Measurements from ENCODE around the gene ELAVL4. TPM values are rescaled to one million over a fixed set of nuclear protein-coding genes. Genes with fewer than 3 reads are reported as not detected.

The ELAVL4 gene
- total RNA-seq, 2 experiments from 2014 or later: not detected

DNA sequence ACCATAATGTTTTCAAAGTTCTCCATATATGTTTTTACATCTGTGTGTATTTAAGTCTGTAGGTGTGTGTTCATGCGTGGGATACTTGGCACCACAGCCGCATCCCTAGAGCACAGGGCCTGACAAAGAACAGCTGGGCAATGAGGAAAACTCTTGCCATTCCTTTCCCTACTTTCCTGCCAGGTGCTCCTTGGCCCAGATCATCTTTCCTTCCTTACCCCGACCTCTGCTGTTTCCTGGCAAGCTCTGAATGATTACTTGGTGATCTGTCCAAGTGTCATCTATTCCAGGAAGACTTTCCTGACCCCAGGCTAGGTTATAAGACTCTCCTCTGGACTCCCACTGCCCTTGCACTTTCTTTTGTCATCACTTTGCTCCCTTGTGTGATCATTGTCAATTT is 123.6 kb downstream of the ELAVL4 start:
- Mint-ChIP-seq H3K36me3 (no peaks in the 10 kb centered on the region), H3K27ac (no peak overlapping the region), H3K9me3 (peaks cover 9% of the 10 kb centered on the region), H3K4me3 (no peak overlapping the region), H3K4me1 (no peaks in the 10 kb centered on the region), H3K27me3 (no peaks in the 10 kb centered on the region)
- DNase-seq: no peak

DNA sequence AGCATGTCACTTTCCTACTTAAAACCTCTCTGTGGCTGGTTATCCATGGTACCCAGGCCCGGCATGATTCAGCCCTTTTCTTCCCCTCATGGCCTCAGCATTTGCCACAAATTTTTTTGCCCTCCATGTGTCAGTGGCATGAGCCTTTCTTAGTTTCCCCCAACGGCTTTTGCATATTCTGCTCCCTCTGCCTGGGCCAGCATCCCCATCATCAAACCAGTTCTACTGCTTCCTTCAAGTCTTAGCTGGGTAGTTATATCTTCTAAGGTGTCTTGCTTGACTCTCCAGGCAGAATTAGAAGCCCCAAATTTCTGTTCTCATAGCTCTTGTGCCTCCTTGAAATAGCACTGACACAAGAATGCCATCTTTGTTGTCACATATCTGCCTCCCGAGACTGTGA is 127.9 kb downstream of the ELAVL4 start:
- Mint-ChIP-seq H3K27ac (no peak overlapping the region), H3K4me1 (no peaks in the 10 kb centered on the region)
- no peak for DNase-seq

DNA sequence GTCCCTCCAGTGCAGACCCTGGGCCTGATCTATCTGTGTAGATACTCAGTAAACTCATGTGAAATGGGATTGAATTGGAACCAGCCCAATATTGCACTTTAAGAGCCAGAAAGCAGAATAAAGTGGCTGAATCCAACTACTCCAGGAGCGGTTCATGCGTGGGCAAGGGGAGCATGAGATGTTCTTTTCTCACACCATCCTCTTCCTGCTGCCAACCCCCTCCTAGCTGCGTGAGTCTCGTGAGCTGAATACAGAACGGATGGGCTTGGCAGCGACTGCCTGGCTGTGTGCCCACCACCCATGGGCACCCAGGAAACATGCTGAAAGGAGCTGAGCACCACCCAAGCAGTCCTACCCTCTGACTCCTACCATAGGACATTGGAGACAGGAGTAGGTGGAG is 128.3 kb downstream of the ELAVL4 start:
- no peak for DNase-seq
- peaks cover 17% of the 10 kb centered on the region for H3K9me3 Mint-ChIP-seq
- no peaks in the 10 kb centered on the region for H3K4me1 Mint-ChIP-seq
- H3K36me3 Mint-ChIP-seq: no peaks in the 10 kb centered on the region
- H3K27me3 Mint-ChIP-seq: no peaks in the 10 kb centered on the region
- H3K27ac Mint-ChIP-seq: no peak overlapping the region
- no peak overlapping the region for H3K4me3 Mint-ChIP-seq

More for the DNA sequence above, 127.9 kb downstream of the ELAVL4 start:
- Mint-ChIP-seq H3K27me3 (no peaks in the 10 kb centered on the region), H3K36me3 (no peaks in the 10 kb centered on the region), H3K4me3 (no peak overlapping the region), H3K9me3 (peaks cover 13% of the 10 kb centered on the region)

DNA sequence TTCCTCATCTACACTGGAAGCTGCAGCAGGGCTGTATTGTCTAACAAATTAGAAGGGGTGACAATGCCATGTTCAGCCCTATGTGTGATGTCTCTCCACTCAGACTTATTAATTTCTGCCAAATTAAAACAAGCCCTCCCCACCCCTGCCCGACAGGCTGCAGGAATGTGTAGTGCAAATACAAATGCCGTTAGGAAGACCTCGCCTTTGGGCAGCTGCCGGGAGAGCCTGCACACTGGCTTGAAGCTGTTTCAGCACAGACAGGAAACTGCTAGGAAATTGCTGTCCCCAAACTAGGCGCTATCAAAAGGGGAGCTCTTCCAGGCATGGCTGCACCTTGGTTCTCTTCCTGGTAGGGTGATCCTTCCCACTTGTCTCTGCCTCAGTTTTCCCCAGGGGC is 135.2 kb downstream of the ELAVL4 start:
- H3K4me3 Mint-ChIP-seq: no peak overlapping the region
- no peak overlapping the region for H3K27ac Mint-ChIP-seq
- H3K27me3 Mint-ChIP-seq: peaks cover 7% of the 10 kb centered on the region
- H3K4me1 Mint-ChIP-seq: no peaks in the 10 kb centered on the region
- DNase-seq: no peak
- no peaks in the 10 kb centered on the region for H3K36me3 Mint-ChIP-seq
- H3K9me3 Mint-ChIP-seq: peaks cover 10% of the 10 kb centered on the region

DNA sequence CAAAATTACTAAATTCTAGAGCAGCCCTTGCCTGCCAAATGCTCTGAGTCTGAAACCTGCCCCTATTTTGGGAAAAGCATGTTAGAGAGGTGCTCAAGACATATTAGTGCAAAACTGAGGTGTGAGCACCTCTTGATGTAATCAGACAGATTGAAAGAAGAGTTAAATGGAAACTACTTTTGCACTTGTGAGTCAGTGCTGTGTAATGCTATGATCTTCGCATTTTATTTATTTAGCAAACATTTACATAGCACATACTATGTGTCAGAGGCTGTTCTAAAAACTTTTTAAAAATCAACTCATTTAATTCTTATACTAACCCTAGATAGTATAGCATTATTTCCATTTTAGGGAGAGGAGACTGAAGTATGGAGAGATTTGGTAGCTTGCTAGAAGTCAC is 138.1 kb downstream of the ELAVL4 start:
- peaks cover 4% of the 10 kb centered on the region for H3K9me3 Mint-ChIP-seq
- no peaks in the 10 kb centered on the region for H3K36me3 Mint-ChIP-seq
- no peak overlapping the region for H3K4me3 Mint-ChIP-seq
- no peaks in the 10 kb centered on the region for H3K4me1 Mint-ChIP-seq
- H3K27me3 Mint-ChIP-seq: peaks cover 19% of the 10 kb centered on the region
- no peak for DNase-seq
- no peak overlapping the region for H3K27ac Mint-ChIP-seq

DNA sequence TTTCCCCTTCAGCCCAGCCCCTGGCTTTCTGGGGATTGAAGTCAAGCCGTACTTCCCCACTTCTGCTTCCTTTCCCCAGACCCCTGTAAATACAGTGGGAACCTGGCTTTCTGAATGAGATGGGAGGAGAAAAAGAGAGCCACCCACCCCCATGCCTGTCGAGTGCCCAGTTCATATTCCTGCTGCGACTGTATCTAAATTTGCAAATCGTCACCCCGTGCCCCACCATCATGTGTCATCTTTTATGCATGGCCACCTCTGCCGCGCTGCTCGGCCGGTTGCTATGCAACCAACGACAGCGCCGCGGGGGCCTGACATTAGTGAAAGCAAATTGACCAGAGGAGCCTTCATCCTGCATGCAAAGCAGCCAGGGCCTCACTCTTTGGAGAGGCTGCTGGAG is 143.0 kb downstream of the ELAVL4 start:
- H3K27ac Mint-ChIP-seq: no peak overlapping the region
- no peaks in the 10 kb centered on the region for H3K4me1 Mint-ChIP-seq
- H3K27me3 Mint-ChIP-seq: peaks cover 24% of the 10 kb centered on the region
- no peaks in the 10 kb centered on the region for H3K36me3 Mint-ChIP-seq
- no peak overlapping the region for H3K4me3 Mint-ChIP-seq
- DNase-seq: no peak
- no peaks in the 10 kb centered on the region for H3K9me3 Mint-ChIP-seq

DNA sequence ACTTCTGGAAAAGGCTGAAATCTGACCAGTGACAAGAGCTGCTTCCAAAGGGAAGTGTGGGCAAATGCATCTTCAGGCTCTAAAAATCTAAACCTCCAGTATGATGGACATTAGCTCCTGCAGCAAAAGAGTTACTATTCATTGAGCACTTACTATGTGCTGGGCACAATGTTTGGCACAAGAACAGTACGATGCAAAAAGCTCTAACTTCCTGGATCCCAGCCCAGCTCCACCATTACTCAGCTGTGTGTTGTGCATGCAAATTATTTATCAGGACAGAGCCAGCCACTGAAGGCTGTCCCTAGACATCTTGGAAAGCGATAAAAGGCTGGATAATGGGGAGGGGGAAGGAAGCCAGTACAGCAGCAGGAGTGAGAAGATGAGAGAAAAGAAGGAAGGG is 143.5 kb downstream of the ELAVL4 start:
- H3K4me1 Mint-ChIP-seq: no peaks in the 10 kb centered on the region
- no peaks in the 10 kb centered on the region for H3K9me3 Mint-ChIP-seq
- no peaks in the 10 kb centered on the region for H3K36me3 Mint-ChIP-seq
- H3K4me3 Mint-ChIP-seq: no peak overlapping the region
- DNase-seq: no peak
- H3K27me3 Mint-ChIP-seq: peaks cover 24% of the 10 kb centered on the region
- no peak overlapping the region for H3K27ac Mint-ChIP-seq

Other genes starting within 250 kb of the ELAVL4 start
- gene AGBL4, start 85.0 kb upstream of the ELAVL4 start, total RNA-seq: under 1 TPM in 1 of 2 experiments, not detected in 1; 0.14 TPM